ENCODE results near the gene GPAT2. TPM values are rescaled to one million over a fixed set of nuclear protein-coding genes. Genes with fewer than 3 reads are reported as not detected.
"Not testable (repeated sequence)": the region's sequence is repeated elsewhere in the genome, so short reads cannot be mapped to it uniquely, and the experiment has no call there.

GPAT2 gene
- polyA plus RNA-seq = 1 to 10 TPM; 1.6 to 7.9 (median 2.5) TPM

- not testable (repeated sequence) for H3K27ac ChIP-seq (ENCODE audit: low read depth, low read length)
- WGBS, 3 donors = no CpG with 5 or more reads among the region's 34 CpGs
These were observed at the start of gene GPAT2 for GRCh38 chr2:96034792-96035191. TSS of gene GPAT2 (minus strand) at chr2:96034916. CDS start at chr2:96032359, 2,557 bp downstream.

- WGBS, 3 donors = 87 to 91% (median 91%) methylated on average over 22 of the region's 22 CpGs
- no peak overlapping the region for H3K27ac ChIP-seq (ENCODE audit: low read depth, low read length)
These were observed 49.5 kb upstream of the GPAT2 start for GRCh38 chr2:96083989-96084857.

GRCh38 chr2:96083064-96083939 lies 48.6 kb upstream of the GPAT2 start:
- 35 to 84% (median 53%) methylated on average over 7 to 9 of the region's 9 CpGs for WGBS, 3 donors
- H3K27ac ChIP-seq (ENCODE audit: low read depth, low read length) = no peak overlapping the region

- H3K27ac ChIP-seq (ENCODE audit: low read depth, low read length) = no peak overlapping the region
- WGBS, 3 donors = 83 to 87% (median 84%) methylated on average over 14 of the region's 14 CpGs
These were observed 47.7 kb upstream of the GPAT2 start for GRCh38 chr2:96082211-96083063.

GRCh38 chr2:96081042-96081441 lies 46.3 kb upstream of the GPAT2 start:
- 88 to 95% (median 92%) methylated on average over 2 of the region's 2 CpGs for WGBS, 3 donors

GRCh38 chr2:96075199-96075771 lies 40.6 kb upstream of the GPAT2 start:
- WGBS, 3 donors = 72 to 82% (median 80%) methylated on average over 2 of the region's 2 CpGs
- H3K27ac ChIP-seq (ENCODE audit: low read depth, low read length) = no peak overlapping the region

More at GRCh38 chr2:96081042-96081441, 46.3 kb upstream of the GPAT2 start:
- H3K27ac ChIP-seq (ENCODE audit: low read depth, low read length) = no peak overlapping the region

GRCh38 chr2:96074156-96074555 lies 39.4 kb upstream of the GPAT2 start:
- H3K27ac ChIP-seq (ENCODE audit: low read depth, low read length) = no peak overlapping the region
- WGBS, 3 donors = 73 to 81% (median 77%) methylated on average over 6 of the region's 6 CpGs

GRCh38 chr2:96073170-96073775 lies 38.6 kb upstream of the GPAT2 start:
- no peak overlapping the region for H3K27ac ChIP-seq (ENCODE audit: low read depth, low read length)

GRCh38 chr2:96072746-96073145 lies 38.0 kb upstream of the GPAT2 start:
- 78 to 88% (median 88%) methylated on average over 11 of the region's 11 CpGs for WGBS, 3 donors
- no peak overlapping the region for H3K27ac ChIP-seq (ENCODE audit: low read depth, low read length)

More at GRCh38 chr2:96073170-96073775, 38.6 kb upstream of the GPAT2 start:
- 72 to 84% (median 76%) methylated on average over 7 of the region's 7 CpGs for WGBS, 3 donors

- not testable (repeated sequence) for H3K27ac ChIP-seq (ENCODE audit: low read depth, low read length)
- WGBS, 3 donors = 82 to 87% (median 87%) methylated on average over 8 of the region's 8 CpGs
These were observed 37.3 kb upstream of the GPAT2 start for GRCh38 chr2:96071977-96072491.

GRCh38 chr2:96071087-96071976 lies 36.6 kb upstream of the GPAT2 start:
- H3K27ac ChIP-seq (ENCODE audit: low read depth, low read length) = not testable (repeated sequence)
- 87 to 92% (median 91%) methylated on average over 15 to 16 of the region's 16 CpGs for WGBS, 3 donors

GRCh38 chr2:96070351-96070750 lies 35.6 kb upstream of the GPAT2 start:
- WGBS, 3 donors = 85 to 92% (median 86%) methylated on average over 5 of the region's 5 CpGs
- H3K27ac ChIP-seq (ENCODE audit: low read depth, low read length) = not testable (repeated sequence)

- not testable (repeated sequence) for H3K27ac ChIP-seq (ENCODE audit: low read depth, low read length)
- 51 to 67% (median 51%) methylated on average over 6 of the region's 8 CpGs for WGBS, 3 donors
These were observed 35.2 kb upstream of the GPAT2 start for GRCh38 chr2:96069878-96070277.

GRCh38 chr2:96067902-96068581 lies 33.3 kb upstream of the GPAT2 start:
- WGBS, 3 donors = 53 to 83% (median 74%) methylated on average over 9 of the region's 9 CpGs
- H3K27ac ChIP-seq (ENCODE audit: low read depth, low read length) = not testable (repeated sequence)

GRCh38 chr2:96067098-96067660 lies 32.5 kb upstream of the GPAT2 start:
- H3K27ac ChIP-seq (ENCODE audit: low read depth, low read length) = not testable (repeated sequence)
- 77 to 87% (median 79%) methylated on average over 2 of the region's 2 CpGs for WGBS, 3 donors

- H3K27ac ChIP-seq (ENCODE audit: low read depth, low read length) = not testable (repeated sequence)
- WGBS, 3 donors = 92 to 99% (median 94%) methylated on average over 3 to 4 of the region's 7 CpGs
These were observed 31.8 kb upstream of the GPAT2 start for GRCh38 chr2:96066511-96066910.

All from adipose tissue (tissue), 3 donors.